WERI-Rb-1 (cell line): ENCODE measurements around the gene PLOD2.

Source experiments
- DNase-seq: peaks from one replicate; pipeline ENCODE4 v3.0.0-alpha.2; 2020
- H3K27ac ChIP-seq: fragments of 250-450 bp; sonication (Bioruptor Pico); 2 replicates; pipeline ENCODE4 v1.5.1; 2020; ENCODE audit warnings: mild to moderate bottlenecking, moderate library complexity
- H3K27me3 ChIP-seq: fragments of 250-450 bp; sonication (Bioruptor Pico); 2 replicates; pipeline ENCODE4 v1.5.1; 2021; ENCODE audit warnings: mild to moderate bottlenecking, low read depth, moderate library complexity; ENCODE audit not compliant: insufficient read depth, severe bottlenecking
- H3K36me3 ChIP-seq: fragments of 250-450 bp; sonication (Bioruptor Pico); 2 replicates; pipeline ENCODE4 v1.5.1; 2020; ENCODE audit warnings: mild to moderate bottlenecking, moderate library complexity
- H3K4me3 ChIP-seq: 2 replicates; pipeline ENCODE4 v1.5.1; 2011; ENCODE audit warnings: low read depth, mild to moderate bottlenecking, control low read depth, low read length
- H3K9me3 ChIP-seq: fragments of 250-450 bp; sonication (Bioruptor Pico); 2 replicates; pipeline ENCODE4 v1.5.1; 2021; ENCODE audit warnings: mild to moderate bottlenecking, moderate library complexity; ENCODE audit not compliant: severe bottlenecking
- CTCF ChIP-seq: IDR thresholded peaks from 2 replicates; pipeline ENCODE4 v1.5.1; 2011; ENCODE audit warnings: low read depth, mild to moderate bottlenecking, control low read depth, inconsistent platforms, low read length

Gene PLOD2

GRCh38 chr3:146128939-146129338, 32.0 kb downstream of the PLOD2 start:
- TF ChIP-seq CTCF = no peak
- Histone ChIP-seq H3K36me3 (no peaks in the 10 kb centered on the region), H3K4me3 (no peak overlapping the region), H3K9me3 (no peaks in the 10 kb centered on the region), H3K27ac (no peak overlapping the region), H3K27me3 (no peaks in the 10 kb centered on the region)
- no peak for DNase-seq

- Histone ChIP-seq H3K4me3 (no peak overlapping the region), H3K36me3 (no peaks in the 10 kb centered on the region), H3K27ac (no peak overlapping the region), H3K27me3 (no peaks in the 10 kb centered on the region), H3K9me3 (no peaks in the 10 kb centered on the region)
- no peak for DNase-seq
- TF ChIP-seq CTCF = no peak
Observed at GRCh38 chr3:146128179-146128578, 32.8 kb downstream of the PLOD2 start.

GRCh38 chr3:146125951-146126350, 35.0 kb downstream of the PLOD2 start:
- Histone ChIP-seq H3K4me3 (no peak overlapping the region), H3K27ac (no peak overlapping the region), H3K9me3 (no peaks in the 10 kb centered on the region), H3K27me3 (no peaks in the 10 kb centered on the region), H3K36me3 (no peaks in the 10 kb centered on the region)
- no peak for DNase-seq
- no peak for TF ChIP-seq CTCF

DNA sequence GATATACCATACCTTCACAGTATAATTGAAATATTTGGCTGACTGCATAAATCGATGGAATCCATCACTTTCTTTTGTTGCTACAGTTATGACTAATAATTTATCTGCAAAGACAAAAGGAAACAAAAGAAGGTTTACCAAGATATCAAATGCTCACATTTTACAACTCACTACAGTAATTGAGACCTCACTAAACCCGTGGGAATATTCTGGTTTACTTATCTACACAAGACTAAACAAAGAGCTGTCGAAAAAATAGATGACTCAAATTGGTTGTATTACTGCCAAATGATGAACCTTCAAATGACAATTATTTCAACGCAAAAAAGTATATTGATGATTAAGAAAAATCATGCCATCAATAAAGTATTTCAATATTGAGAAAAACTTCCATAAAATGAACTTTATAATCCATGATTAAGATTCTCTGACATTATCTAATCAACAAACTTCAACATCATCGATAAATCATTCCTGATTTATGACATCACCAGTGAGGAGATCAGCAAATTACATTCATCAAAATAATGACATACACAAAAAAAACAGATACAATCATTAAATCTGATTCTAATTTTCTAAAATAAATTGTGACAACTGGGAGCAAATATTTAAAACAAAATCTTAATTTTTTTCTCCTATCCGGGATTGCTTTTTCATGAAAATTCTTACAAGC, 36.7 kb downstream of the PLOD2 start:
- TF ChIP-seq CTCF = no peak
- DNase-seq = no peak
- Histone ChIP-seq H3K4me3 (no peak overlapping the region), H3K27me3 (no peaks in the 10 kb centered on the region), H3K9me3 (no peaks in the 10 kb centered on the region), H3K36me3 (no peaks in the 10 kb centered on the region), H3K27ac (no peak overlapping the region)

- H3K4me3 ChIP-seq = no peak overlapping the region
- TF ChIP-seq CTCF = no peak
- H3K27ac ChIP-seq = no peak overlapping the region
- no peaks in the 10 kb centered on the region for H3K27me3 ChIP-seq
- H3K9me3 ChIP-seq = peaks cover 3% of the 10 kb centered on the region
- no peak for DNase-seq
- no peaks in the 10 kb centered on the region for H3K36me3 ChIP-seq
Observed at GRCh38 chr3:146117406-146118285, 43.3 kb downstream of the PLOD2 start.
